Panc1 (cell line): Measurements from ENCODE around the gene MED13L. TPM values are rescaled to one million over a fixed set of nuclear protein-coding genes. Genes with fewer than 3 reads are reported as not detected.

Source experiments
- ATAC-seq: fragments of 200-7000 bp; cut with Tn5 transposase; 2 replicates; pipeline ENCODE4 v1.9.1; 2020; ENCODE audit warnings: mild to moderate bottlenecking, moderate library complexity
- BruUV-seq: library from RNA; stranded (reverse); fragments of 400-500 nt; replicated peaks from 2 replicates; lab custom pipeline; 2021; lab: Mats Ljungman, UMichigan
- CTCF ChIA-PET: fragments of 300-600 bp; sonication (Branson Sonifier 250); formaldehyde crosslinking; loops from one replicate; lab custom pipeline; 2022; ENCODE audit warnings: antibody characterized with exemption; lab: Charles Lee
- POLR2A ChIA-PET: fragments of 300-600 bp; sonication (Branson Sonifier 250); formaldehyde crosslinking; loops from one replicate; lab custom pipeline; 2022; ENCODE audit warnings: antibody characterized with exemption; lab: Charles Lee
- DNase-seq: peaks from one replicate; pipeline ENCODE4 v3.0.0-alpha.2; 2010; ENCODE audit warnings: low read depth, low spot score
- H3K27ac ChIP-seq: 2 replicates; pipeline ENCODE4 v1.5.1; 2011; ENCODE audit warnings: mild to moderate bottlenecking, low read length, inconsistent platforms
- H3K27me3 ChIP-seq: fragments of 200-500 bp; sonication (Bioruptor generic); 2 replicates; pipeline ENCODE4 v1.6.0; 2014; ENCODE audit warnings: low read length, inconsistent platforms; ENCODE audit not compliant: control insufficient read depth, insufficient read depth
- H3K36me3 ChIP-seq: fragments of 200-500 bp; sonication (Bioruptor generic); 2 replicates; pipeline ENCODE4 v1.5.1; 2014; ENCODE audit warnings: inconsistent platforms, mild to moderate bottlenecking, low read length, moderate library complexity; ENCODE audit not compliant: control insufficient read depth, insufficient read depth
- H3K4me1 ChIP-seq: 2 replicates; pipeline ENCODE4 v1.5.1; 2011; ENCODE audit warnings: inconsistent platforms, mild to moderate bottlenecking, low read length, moderate library complexity; ENCODE audit not compliant: control insufficient read depth, insufficient read depth
- H3K4me3 ChIP-seq, 2 experiments: 2 replicates each; pipeline ENCODE4 v1.5.1; 2011 to 2012; ENCODE audit warnings: low read depth in 2 of 2, low read length in 2 of 2, mild to moderate bottlenecking in 2 of 2, inconsistent platforms in 1 of 2, moderate library complexity in 1 of 2
- H3K9me3 ChIP-seq: fragments of 200-500 bp; sonication (Bioruptor generic); 2 replicates; pipeline ENCODE4 v1.5.1; 2014; ENCODE audit warnings: low read depth, mild to moderate bottlenecking, inconsistent platforms, low read length, moderate library complexity; ENCODE audit not compliant: control insufficient read depth, insufficient read depth
- CTCF ChIP-seq: fragments of 450-650 bp; IDR thresholded peaks from 2 replicates; pipeline ENCODE4 v1.5.1; 2017; ENCODE audit warnings: mild to moderate bottlenecking
- POLR2AphosphoS5 ChIP-seq: IDR thresholded peaks from 2 replicates; pipeline ENCODE4 v1.6.1; 2012; ENCODE audit warnings: mild to moderate bottlenecking, low read depth, low read length, moderate library complexity
- REST ChIP-seq, 2 experiments: IDR thresholded peaks; 2 replicates each; pipeline ENCODE4 v1.6.1; 2011 to 2012; ENCODE audit warnings: low read depth in 2 of 2, control low read depth in 1 of 2, low read length in 1 of 2, mild to moderate bottlenecking in 1 of 2, moderate library complexity in 1 of 2; ENCODE audit not compliant: insufficient read depth in 1 of 2
- SIN3A ChIP-seq: IDR thresholded peaks from 2 replicates; pipeline ENCODE4 v1.6.1; 2012; ENCODE audit warnings: low read depth, mild to moderate bottlenecking, low read length, moderate library complexity, borderline replicate concordance; ENCODE audit not compliant: insufficient read depth
- TCF7L2 ChIP-seq: IDR thresholded peaks from 2 replicates; pipeline ENCODE4 v1.6.1; 2011; ENCODE audit warnings: mild to moderate bottlenecking, low read depth, low read length, inconsistent platforms
- in situ Hi-C: cut with HindIII; loops from 2 replicates; pipeline ENCODE4 v1.10.0; 2016; ENCODE audit warnings: low sequenced_read_pairs, low pct_unique_long_range_greater_than_20kb
- intact Hi-C: fragments of 100-400 bp; cut with micrococcal nuclease; formaldehyde crosslinking; loops from one replicate; pipeline ENCODE4 v1.10.0; 2022; ENCODE audit not compliant: unreplicated experiment
- total RNA-seq: library from RNA; stranded (reverse); gene quantifications from one replicate; pipeline ENCODE4 v1.2.1, GENCODE V29; 2021; ENCODE audit not compliant: unreplicated experiment

Gene MED13L
- total RNA-seq, 1 experiment from 2014 or later = 170 TPM

- BruUV-seq = no TSS peak
- in situ Hi-C loops (no loop called here), intact Hi-C loops (no loop called here)
- Histone ChIP-seq H3K27me3 (no peaks in the 10 kb centered on the region), H3K9me3 (no peaks in the 10 kb centered on the region), H3K4me1 (peaks cover 67% of the 10 kb centered on the region), H3K36me3 (no peaks in the 10 kb centered on the region; the same call in 1 of the 2 replicates), H3K4me3 (no peak overlapping the region), H3K27ac (peak overlapping the region; percentile 68)
- no peak for TF ChIP-seq TCF7L2
- TF ChIP-seq CTCF = no peak
- TF ChIP-seq SIN3A = no peak
- TF ChIP-seq POLR2AphosphoS5 = no peak
- TF ChIP-seq REST (IDR thresholded peaks at IDR 0.05; ENCODE audit: insufficient read depth in 1 of 2, low read depth in 2 of 2, low read length in 1 of 2) = no peak
- DNase-seq = no peak
- ChIA-PET CTCF (interaction anchor here (0.6 kb wide), 1 partner anchor 1946 kb away, joined by 3 read pairs; no protein-coding TSS in a partner anchor), POLR2A (no interaction called here)
- no peak for ATAC-seq
Observed at GRCh38 chr12:116257826-116258225, 19.7 kb downstream of the MED13L start.

- Histone ChIP-seq H3K27ac (peak overlapping the region; percentile 68; the same call in 1 of the 2 replicates), H3K27me3 (no peaks in the 10 kb centered on the region), H3K4me1 (peaks cover 61% of the 10 kb centered on the region), H3K4me3 (no peak overlapping the region), H3K36me3 (no peaks in the 10 kb centered on the region; the same call in 1 of the 2 replicates), H3K9me3 (no peaks in the 10 kb centered on the region)
- DNase-seq = no peak
- ChIA-PET CTCF (no interaction called here), POLR2A (interaction anchor here (0.6 kb wide), 2 partner anchors 179 to 205 kb away, joined by 7 to 20 read pairs; no protein-coding TSS in a partner anchor)
- TF ChIP-seq TCF7L2 = no peak
- TF ChIP-seq CTCF = no peak
- TF ChIP-seq REST (IDR thresholded peaks at IDR 0.05; ENCODE audit: insufficient read depth in 1 of 2, low read depth in 2 of 2, low read length in 1 of 2) = no peak
- no peak for TF ChIP-seq POLR2AphosphoS5
- no TSS peak for BruUV-seq
- in situ Hi-C loops = no loop called here
- intact Hi-C loops = no loop called here
- ATAC-seq = peak; percentile 92
Observed at GRCh38 chr12:116257215-116257614, 20.3 kb downstream of the MED13L start.
